ENCODE results near the gene STXBP4.

The STXBP4 gene

DNA sequence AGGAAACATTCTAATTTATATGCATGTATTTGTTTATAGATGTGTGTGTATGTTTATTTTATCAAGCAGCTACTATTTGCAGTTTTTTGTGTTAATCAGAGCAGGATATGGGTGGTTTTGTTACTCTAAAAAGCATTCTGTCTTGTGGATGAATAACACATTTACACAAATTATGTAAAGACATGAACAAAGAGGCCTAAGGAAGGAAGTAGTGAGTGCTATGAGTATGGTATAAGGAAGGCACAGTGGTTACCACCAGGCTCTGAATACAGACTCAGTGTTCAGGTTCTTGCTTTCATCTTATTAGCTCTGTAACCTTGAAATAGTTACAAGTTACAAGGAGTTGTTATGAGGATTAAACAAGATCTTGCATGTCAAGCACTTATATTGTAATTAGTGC lies 33.9 kb downstream of the STXBP4 start:
- no peak for TF ChIP-seq ISL1 (CRISPR knock-in tag; IDR thresholded peaks at IDR 0.05)
- TF ChIP-seq, protein P1, sequence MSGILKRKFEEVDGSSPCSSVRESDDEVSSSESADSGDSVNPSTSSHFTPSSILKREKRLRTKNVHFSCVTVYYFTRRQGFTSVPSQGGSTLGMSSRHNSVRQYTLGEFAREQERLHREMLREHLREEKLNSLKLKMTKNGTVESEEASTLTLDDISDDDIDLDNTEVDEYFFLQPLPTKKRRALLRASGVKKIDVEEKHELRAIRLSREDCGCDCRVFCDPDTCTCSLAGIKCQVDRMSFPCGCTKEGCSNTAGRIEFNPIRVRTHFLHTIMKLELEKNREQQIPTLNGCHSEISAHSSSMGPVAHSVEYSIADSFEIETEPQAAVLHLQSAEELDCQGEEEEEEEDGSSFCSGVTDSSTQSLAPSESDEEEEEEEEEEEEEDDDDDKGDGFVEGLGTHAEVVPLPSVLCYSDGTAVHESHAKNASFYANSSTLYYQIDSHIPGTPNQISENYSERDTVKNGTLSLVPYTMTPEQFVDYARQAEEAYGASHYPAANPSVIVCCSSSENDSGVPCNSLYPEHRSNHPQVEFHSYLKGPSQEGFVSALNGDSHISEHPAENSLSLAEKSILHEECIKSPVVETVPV (CRISPR knock-in tag; IDR thresholded peaks at IDR 0.05), result no peak
- TF ChIP-seq, protein P2, sequence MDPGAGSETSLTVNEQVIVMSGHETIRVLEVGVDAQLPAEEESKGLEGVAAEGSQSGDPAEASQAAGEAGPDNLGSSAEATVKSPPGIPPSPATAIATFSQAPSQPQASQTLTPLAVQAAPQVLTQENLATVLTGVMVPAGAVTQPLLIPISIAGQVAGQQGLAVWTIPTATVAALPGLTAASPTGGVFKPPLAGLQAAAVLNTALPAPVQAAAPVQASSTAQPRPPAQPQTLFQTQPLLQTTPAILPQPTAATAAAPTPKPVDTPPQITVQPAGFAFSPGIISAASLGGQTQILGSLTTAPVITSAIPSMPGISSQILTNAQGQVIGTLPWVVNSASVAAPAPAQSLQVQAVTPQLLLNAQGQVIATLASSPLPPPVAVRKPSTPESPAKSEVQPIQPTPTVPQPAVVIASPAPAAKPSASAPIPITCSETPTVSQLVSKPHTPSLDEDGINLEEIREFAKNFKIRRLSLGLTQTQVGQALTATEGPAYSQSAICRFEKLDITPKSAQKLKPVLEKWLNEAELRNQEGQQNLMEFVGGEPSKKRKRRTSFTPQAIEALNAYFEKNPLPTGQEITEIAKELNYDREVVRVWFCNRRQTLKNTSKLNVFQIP (CRISPR knock-in tag; IDR thresholded peaks at IDR 0.05; ENCODE audit: borderline replicate concordance, low read depth), result no peak
- no peak for TF ChIP-seq ARNTL (CRISPR knock-in tag; IDR thresholded peaks at IDR 0.05; ENCODE audit: borderline replicate concordance, low read depth)
- TF ChIP-seq TCF4 (CRISPR knock-in tag; IDR thresholded peaks at IDR 0.05; ENCODE audit: borderline replicate concordance), result no peak
- TF ChIP-seq ZFP3 (CRISPR knock-in tag; IDR thresholded peaks at IDR 0.05), result no peak
- no peak for TF ChIP-seq TOX (CRISPR knock-in tag; IDR thresholded peaks at IDR 0.05; ENCODE audit: borderline replicate concordance)
- TF ChIP-seq, protein P3, sequence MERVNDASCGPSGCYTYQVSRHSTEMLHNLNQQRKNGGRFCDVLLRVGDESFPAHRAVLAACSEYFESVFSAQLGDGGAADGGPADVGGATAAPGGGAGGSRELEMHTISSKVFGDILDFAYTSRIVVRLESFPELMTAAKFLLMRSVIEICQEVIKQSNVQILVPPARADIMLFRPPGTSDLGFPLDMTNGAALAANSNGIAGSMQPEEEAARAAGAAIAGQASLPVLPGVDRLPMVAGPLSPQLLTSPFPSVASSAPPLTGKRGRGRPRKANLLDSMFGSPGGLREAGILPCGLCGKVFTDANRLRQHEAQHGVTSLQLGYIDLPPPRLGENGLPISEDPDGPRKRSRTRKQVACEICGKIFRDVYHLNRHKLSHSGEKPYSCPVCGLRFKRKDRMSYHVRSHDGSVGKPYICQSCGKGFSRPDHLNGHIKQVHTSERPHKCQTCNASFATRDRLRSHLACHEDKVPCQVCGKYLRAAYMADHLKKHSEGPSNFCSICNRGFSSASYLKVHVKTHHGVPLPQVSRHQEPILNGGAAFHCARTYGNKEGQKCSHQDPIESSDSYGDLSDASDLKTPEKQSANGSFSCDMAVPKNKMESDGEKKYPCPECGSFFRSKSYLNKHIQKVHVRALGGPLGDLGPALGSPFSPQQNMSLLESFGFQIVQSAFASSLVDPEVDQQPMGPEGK (CRISPR knock-in tag; IDR thresholded peaks at IDR 0.05; ENCODE audit: borderline replicate concordance), result no peak
- no peak for TF ChIP-seq ESRRG (CRISPR knock-in tag; IDR thresholded peaks at IDR 0.05)
- no peak for TF ChIP-seq ZNF70 (CRISPR knock-in tag; IDR thresholded peaks at IDR 0.05)
- no peak for TF ChIP-seq OSR1 (CRISPR knock-in tag; IDR thresholded peaks at IDR 0.05)
- TF ChIP-seq RARB (CRISPR knock-in tag; IDR thresholded peaks at IDR 0.05), result no peak

DNA sequence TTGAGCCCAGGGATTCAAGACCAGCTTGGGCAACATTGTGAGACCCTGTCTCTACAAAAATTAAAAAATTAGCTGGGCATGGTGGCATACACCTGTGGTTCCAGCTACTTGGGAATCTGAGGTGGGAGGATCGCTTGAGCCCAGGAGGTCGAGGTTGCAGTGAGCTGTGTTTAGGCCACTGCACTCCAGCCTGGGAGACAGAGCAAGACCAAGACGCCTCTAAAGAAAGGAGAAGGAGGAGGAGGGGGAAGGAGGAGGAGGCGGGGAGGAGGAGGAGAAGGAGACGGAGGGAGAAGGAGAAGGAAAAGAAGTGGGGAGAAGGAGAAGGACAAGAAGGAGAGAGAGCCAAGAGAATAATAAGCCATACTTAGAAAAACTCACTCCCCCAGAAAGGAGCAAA lies 35.9 kb downstream of the STXBP4 start:
- no peak for ATAC-seq
- TF ChIP-seq, protein P3 (CRISPR knock-in tag; IDR thresholded peaks at IDR 0.05; ENCODE audit: borderline replicate concordance), result no peak
- TF ChIP-seq, protein P2 (CRISPR knock-in tag; IDR thresholded peaks at IDR 0.05; ENCODE audit: borderline replicate concordance, low read depth), result no peak
- no peak for TF ChIP-seq OSR1 (CRISPR knock-in tag; IDR thresholded peaks at IDR 0.05)
- no peak for TF ChIP-seq ZNF565 (CRISPR knock-in tag; conservative IDR thresholded peaks at IDR 0.05; ENCODE audit: low read depth)
- TF ChIP-seq CSDC2 (CRISPR knock-in tag; IDR thresholded peaks at IDR 0.05), result no peak
- no peak for TF ChIP-seq ISL1 (CRISPR knock-in tag; IDR thresholded peaks at IDR 0.05)
- no peak for TF ChIP-seq ARNTL (CRISPR knock-in tag; IDR thresholded peaks at IDR 0.05; ENCODE audit: borderline replicate concordance, low read depth)
- no peak for TF ChIP-seq ZNF8 (CRISPR knock-in tag; IDR thresholded peaks at IDR 0.05)
- no peak for TF ChIP-seq ZNF70 (CRISPR knock-in tag; IDR thresholded peaks at IDR 0.05)
- no peak for TF ChIP-seq GLIS3 (CRISPR knock-in tag; IDR thresholded peaks at IDR 0.05)
- no peak for TF ChIP-seq ZFP3 (CRISPR knock-in tag; IDR thresholded peaks at IDR 0.05)
- no peak for TF ChIP-seq ZC3H10 (CRISPR knock-in tag; IDR thresholded peaks at IDR 0.05)
- TF ChIP-seq, protein P4, sequence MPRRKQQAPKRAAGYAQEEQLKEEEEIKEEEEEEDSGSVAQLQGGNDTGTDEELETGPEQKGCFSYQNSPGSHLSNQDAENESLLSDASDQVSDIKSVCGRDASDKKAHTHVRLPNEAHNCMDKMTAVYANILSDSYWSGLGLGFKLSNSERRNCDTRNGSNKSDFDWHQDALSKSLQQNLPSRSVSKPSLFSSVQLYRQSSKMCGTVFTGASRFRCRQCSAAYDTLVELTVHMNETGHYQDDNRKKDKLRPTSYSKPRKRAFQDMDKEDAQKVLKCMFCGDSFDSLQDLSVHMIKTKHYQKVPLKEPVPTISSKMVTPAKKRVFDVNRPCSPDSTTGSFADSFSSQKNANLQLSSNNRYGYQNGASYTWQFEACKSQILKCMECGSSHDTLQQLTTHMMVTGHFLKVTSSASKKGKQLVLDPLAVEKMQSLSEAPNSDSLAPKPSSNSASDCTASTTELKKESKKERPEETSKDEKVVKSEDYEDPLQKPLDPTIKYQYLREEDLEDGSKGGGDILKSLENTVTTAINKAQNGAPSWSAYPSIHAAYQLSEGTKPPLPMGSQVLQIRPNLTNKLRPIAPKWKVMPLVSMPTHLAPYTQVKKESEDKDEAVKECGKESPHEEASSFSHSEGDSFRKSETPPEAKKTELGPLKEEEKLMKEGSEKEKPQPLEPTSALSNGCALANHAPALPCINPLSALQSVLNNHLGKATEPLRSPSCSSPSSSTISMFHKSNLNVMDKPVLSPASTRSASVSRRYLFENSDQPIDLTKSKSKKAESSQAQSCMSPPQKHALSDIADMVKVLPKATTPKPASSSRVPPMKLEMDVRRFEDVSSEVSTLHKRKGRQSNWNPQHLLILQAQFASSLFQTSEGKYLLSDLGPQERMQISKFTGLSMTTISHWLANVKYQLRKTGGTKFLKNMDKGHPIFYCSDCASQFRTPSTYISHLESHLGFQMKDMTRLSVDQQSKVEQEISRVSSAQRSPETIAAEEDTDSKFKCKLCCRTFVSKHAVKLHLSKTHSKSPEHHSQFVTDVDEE (CRISPR knock-in tag; IDR thresholded peaks at IDR 0.05), result no peak
- TF ChIP-seq ESRRG (CRISPR knock-in tag; IDR thresholded peaks at IDR 0.05), result no peak
- no peak for TF ChIP-seq BACH2 (CRISPR knock-in tag; IDR thresholded peaks at IDR 0.05; ENCODE audit: borderline replicate concordance)
- TF ChIP-seq, protein P1 (CRISPR knock-in tag; IDR thresholded peaks at IDR 0.05), result no peak
- TF ChIP-seq TOX (CRISPR knock-in tag; IDR thresholded peaks at IDR 0.05; ENCODE audit: borderline replicate concordance), result no peak

More for the DNA sequence above, 33.9 kb downstream of the STXBP4 start:
- ATAC-seq, result no peak
